GM23338 (cell line): ENCODE measurements around the gene SYT2.

Source experiments
- CREB1 ChIP-seq: fragments of 250-450 bp; sonication (Bioruptor Pico); IDR thresholded peaks from 2 replicates; pipeline ENCODE4 v1.5.0; 2020; ENCODE audit warnings: low read depth, mild to moderate bottlenecking, moderate library complexity
- JUNB ChIP-seq: IDR thresholded peaks from one replicate; pipeline ENCODE4 v1.6.1; 2016; ENCODE audit warnings: antibody characterized with exemption; ENCODE audit not compliant: unreplicated experiment
- POLR2AphosphoS5 ChIP-seq: IDR thresholded peaks from 2 replicates; pipeline ENCODE4 v1.6.1; 2016; ENCODE audit warnings: antibody characterized with exemption, low read depth
- TF ChIP-seq, protein P1 (sequence below), 2 experiments: fragments of 200-600 bp in 1 of 2; sonication (generic) in 1 of 2; conservative IDR thresholded peaks; 2 replicates each; pipeline versions ENCODE4 v1.5.1 to v1.6.1; 2016 to 2017; ENCODE audit warnings: antibody characterized with exemption in 2 of 2, low read depth in 2 of 2, mild to moderate bottlenecking in 2 of 2, moderate library complexity in 1 of 2

DNA sequence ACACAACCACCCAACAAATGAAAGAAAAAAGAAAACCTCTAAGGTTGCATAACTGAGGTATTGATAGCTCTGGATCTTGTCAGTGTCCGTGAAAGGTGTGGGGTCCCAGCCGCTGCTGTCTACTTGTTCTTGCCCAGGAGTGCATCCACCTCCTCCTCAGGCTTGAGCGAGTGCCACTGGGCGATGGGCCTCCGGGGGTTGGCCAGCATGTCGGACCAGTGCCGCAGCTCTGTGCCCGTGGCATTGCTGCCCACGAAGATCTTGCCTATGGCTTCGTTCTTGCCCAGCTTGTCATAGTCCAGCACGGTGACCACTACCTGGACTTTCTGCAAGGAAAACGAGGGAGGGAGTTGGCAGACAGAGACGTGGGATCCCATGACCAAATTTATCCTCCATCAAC, 113.6 kb downstream of the SYT2 start:
- TF ChIP-seq CREB1 (CRISPR knock-in tag) (no peak), POLR2AphosphoS5 (no peak), JUNB (no peak)
- TF ChIP-seq, protein P1, sequence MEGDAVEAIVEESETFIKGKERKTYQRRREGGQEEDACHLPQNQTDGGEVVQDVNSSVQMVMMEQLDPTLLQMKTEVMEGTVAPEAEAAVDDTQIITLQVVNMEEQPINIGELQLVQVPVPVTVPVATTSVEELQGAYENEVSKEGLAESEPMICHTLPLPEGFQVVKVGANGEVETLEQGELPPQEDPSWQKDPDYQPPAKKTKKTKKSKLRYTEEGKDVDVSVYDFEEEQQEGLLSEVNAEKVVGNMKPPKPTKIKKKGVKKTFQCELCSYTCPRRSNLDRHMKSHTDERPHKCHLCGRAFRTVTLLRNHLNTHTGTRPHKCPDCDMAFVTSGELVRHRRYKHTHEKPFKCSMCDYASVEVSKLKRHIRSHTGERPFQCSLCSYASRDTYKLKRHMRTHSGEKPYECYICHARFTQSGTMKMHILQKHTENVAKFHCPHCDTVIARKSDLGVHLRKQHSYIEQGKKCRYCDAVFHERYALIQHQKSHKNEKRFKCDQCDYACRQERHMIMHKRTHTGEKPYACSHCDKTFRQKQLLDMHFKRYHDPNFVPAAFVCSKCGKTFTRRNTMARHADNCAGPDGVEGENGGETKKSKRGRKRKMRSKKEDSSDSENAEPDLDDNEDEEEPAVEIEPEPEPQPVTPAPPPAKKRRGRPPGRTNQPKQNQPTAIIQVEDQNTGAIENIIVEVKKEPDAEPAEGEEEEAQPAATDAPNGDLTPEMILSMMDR (conservative IDR thresholded peaks at IDR 0.05; ENCODE audit: low read depth in 2 of 2) = no peak
